Kidney epithelial cell (primary cell): ENCODE results near the gene TMEM143. TPM values are rescaled to one million over a fixed set of nuclear protein-coding genes. Genes with fewer than 3 reads are reported as not detected.

Experiments used
- DNase-seq: peaks from one replicate; pipeline ENCODE4 v3.0.0-alpha.2; 2010; ENCODE audit warnings: low read depth
- H3K27me3 ChIP-seq: 2 replicates; pipeline ENCODE4 v1.6.0; 2011; ENCODE audit warnings: low read length; ENCODE audit not compliant: control insufficient read depth, insufficient read depth
- H3K36me3 ChIP-seq: 2 replicates; pipeline ENCODE4 v1.5.1; 2011; ENCODE audit warnings: low read length; ENCODE audit not compliant: control insufficient read depth, insufficient read depth
- H3K4me3 ChIP-seq: 2 replicates; pipeline ENCODE4 v1.5.1; 2011; ENCODE audit warnings: low read depth, mild to moderate bottlenecking, control low read depth, low read length
- total RNA-seq: library from RNA; depleted of rRNA; stranded (reverse); fragments of >200 nt; gene quantifications from 2 replicates; pipeline ENCODE4 v1.2.3, GENCODE V29; 2015
- TF ChIP-seq, protein P1 (sequence below): IDR thresholded peaks from 2 replicates; pipeline ENCODE4 v1.5.1; 2011; ENCODE audit warnings: mild to moderate bottlenecking, moderate library complexity, low read length, control low read depth, inconsistent platforms; ENCODE audit not compliant: insufficient read depth, poor library complexity, severe bottlenecking

TMEM143 gene
- total RNA-seq, 1 donor from 2014 or later = 4.4 TPM

DNA sequence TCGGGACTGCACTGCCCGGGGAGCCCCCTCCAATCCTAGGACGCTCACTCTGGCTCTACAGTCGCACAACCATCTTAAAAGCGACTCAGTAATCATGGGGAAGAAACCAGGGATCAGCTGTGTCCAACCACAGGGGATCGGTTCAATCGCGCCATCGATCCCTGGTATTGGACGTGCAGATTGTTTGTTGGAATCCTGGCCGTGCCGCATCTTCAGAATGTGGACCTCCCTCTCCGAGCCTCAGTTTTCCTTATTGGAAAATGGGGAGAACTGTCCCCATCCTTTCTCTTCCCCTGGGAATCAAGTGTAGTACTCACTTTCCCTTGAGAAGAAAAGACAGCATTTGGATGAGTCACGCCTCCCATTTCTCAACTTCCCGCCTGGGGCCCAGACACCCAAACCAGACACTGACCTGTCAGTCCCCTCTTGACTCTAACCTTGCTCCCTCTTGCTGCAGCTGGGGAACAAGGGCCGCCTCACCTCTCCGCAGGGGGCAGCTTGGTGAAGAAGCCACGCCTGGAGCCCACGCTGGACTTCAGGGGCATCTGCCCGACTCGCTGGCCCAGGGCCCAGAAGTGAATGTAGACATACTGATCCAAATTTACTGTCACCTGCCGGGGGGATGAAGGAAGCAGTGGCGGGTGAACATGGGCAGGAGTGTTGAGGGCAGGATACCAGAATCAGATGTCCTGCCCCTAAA is 20.7 kb downstream of the TMEM143 start:
- TF ChIP-seq, protein P1, sequence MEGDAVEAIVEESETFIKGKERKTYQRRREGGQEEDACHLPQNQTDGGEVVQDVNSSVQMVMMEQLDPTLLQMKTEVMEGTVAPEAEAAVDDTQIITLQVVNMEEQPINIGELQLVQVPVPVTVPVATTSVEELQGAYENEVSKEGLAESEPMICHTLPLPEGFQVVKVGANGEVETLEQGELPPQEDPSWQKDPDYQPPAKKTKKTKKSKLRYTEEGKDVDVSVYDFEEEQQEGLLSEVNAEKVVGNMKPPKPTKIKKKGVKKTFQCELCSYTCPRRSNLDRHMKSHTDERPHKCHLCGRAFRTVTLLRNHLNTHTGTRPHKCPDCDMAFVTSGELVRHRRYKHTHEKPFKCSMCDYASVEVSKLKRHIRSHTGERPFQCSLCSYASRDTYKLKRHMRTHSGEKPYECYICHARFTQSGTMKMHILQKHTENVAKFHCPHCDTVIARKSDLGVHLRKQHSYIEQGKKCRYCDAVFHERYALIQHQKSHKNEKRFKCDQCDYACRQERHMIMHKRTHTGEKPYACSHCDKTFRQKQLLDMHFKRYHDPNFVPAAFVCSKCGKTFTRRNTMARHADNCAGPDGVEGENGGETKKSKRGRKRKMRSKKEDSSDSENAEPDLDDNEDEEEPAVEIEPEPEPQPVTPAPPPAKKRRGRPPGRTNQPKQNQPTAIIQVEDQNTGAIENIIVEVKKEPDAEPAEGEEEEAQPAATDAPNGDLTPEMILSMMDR = no peak
- DNase-seq = no peak
- Histone ChIP-seq H3K4me3 (no peak overlapping the region), H3K27me3 (no peaks in the 10 kb centered on the region), H3K36me3 (no peaks in the 10 kb centered on the region)

DNA sequence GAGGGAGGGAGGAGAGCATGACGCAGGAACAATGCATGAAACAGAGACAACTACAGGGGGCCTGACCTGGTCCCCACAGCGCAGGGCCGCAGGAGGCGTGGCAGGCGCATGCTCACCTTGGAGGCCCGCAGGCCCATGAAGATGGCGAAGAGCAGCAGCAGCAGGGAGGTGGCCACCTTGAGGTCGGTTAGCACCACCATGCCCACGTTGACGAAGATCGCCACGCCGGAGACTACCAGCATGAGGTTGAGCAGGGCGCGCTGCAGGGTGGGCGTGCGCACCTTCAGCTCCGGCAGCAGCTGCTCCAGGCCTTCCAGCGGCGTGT is 21.4 kb downstream of the TMEM143 start:
- no peaks in the 10 kb centered on the region for H3K27me3 ChIP-seq
- H3K36me3 ChIP-seq = no peaks in the 10 kb centered on the region
- no peak for DNase-seq
- TF ChIP-seq, protein P1 = no peak
- no peak overlapping the region for H3K4me3 ChIP-seq

DNA sequence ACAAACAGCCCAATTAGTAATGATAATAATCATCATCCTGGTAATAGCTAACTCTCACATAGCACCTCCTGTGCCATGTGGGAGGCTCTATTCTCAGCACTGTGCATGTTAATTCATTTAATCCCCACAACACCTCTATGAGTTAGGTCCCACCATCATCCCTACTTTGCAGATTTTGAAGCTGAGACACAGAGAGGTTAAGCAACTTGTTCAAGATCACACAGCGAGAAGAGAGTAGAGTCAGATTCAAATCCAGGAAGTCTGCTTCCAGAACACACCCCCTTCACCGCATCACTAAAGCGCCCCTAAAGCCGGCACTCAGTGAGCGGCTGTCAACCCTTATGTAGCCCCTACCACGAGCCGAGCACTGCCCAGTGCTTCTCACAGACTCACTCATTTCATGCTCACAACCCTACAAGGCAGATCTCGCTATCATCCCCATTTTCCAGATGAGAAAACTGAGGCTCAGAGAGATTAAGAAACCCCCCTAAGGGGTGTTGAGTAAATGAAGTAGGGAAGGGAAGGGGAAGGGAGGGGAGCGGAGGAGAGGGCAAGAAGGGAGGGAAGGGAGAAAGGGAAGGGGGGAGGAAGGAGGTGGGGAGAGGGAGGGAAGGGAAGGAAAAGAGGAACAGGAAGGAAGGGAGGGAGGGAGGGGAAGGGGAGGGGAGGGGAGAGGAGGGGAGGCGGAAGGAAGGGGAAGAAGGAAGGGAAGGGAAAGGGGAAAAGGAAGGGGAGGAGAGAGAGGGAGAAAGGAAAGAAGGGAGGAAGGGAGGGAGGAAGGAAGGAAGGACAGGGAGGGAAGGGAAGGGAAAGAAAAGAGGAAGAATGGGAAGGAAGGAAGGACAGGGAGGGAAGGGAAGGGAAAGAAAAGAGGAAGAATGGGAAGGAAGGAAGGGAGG is 22.0 kb downstream of the TMEM143 start:
- H3K4me3 ChIP-seq = no peak overlapping the region
- TF ChIP-seq, protein P1 = no peak
- H3K27me3 ChIP-seq = no peaks in the 10 kb centered on the region
- DNase-seq = no peak
- H3K36me3 ChIP-seq = no peaks in the 10 kb centered on the region

DNA sequence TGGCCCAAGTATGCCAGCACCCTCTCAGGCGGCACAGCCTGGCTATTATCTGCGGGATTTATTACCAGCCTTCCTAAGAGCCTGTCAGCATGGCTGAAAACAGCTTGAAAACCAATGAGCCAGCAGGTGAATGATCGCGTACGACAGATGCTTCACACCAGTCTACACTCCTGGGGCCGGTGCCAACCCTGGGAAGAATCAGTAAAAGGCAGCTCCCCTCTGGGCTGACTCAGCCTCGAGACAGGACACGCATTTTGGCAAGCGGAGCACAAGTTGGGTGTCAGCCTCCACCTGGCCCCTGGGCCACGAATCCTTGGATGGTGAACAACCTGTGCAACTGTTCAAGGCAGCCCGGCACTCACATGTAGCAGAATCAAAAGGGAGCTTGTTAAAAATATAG is 22.7 kb downstream of the TMEM143 start:
- Histone ChIP-seq H3K4me3 (no peak overlapping the region), H3K36me3 (no peaks in the 10 kb centered on the region), H3K27me3 (no peaks in the 10 kb centered on the region)
- TF ChIP-seq, protein P1 = no peak
- no peak for DNase-seq

DNA sequence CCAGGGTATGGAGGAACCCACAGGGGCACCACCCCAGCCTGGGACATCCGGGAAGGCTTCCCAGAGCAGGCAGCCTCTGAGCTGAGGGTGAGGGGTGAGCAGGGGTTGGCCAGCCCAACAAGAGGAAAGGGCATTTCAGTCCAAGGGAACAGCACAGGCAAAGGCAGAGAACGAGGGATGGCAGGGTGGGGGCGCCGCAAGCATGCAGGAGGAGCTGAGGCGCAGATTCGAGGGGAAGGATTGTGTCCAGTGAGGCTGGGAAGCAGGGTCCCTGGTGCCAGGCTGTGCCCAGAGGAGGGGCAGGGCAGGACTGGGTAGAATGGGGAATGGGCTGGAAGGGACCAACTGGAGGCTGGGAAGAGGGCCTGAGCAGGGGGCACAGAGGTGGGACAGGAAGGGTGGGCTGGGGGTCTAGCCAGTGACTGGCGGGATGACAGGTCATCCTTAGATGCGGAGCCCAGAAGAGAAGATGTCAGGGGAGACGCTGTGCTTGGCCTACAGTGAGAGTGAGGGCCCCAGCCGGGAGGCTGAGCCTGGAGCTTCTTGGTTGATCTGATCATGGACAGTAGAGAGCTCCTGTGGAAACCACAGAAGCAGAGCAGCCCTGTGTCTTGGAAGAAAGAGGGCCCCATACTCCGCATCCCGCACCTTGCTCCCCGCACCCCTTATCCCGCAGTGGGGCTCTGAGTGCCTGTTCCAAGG is 24.8 kb downstream of the TMEM143 start:
- TF ChIP-seq, protein P1 = no peak

More for the DNA sequence above, 24.8 kb downstream of the TMEM143 start:
- H3K36me3 ChIP-seq = no peaks in the 10 kb centered on the region
- DNase-seq = no peak
- no peaks in the 10 kb centered on the region for H3K27me3 ChIP-seq
- no peak overlapping the region for H3K4me3 ChIP-seq
